GM13976 (cell line): Measurements from ENCODE around the gene HHIP.

Experiments used
- DNase-seq: peaks from one replicate; pipeline ENCODE4 v3.0.0; 2012; ENCODE audit warnings: low spot score
- CTCF ChIP-seq: IDR thresholded peaks from 2 replicates; pipeline ENCODE4 v1.5.1; 2012; ENCODE audit warnings: borderline replicate concordance, mild to moderate bottlenecking; ENCODE audit not compliant: insufficient read depth; ENCODE audit errors: extremely low read depth, missing control alignments, control extremely low read depth
- in situ Hi-C: fragments of 300-500 bp; cut with MboI; formaldehyde crosslinking; loops from one replicate; pipeline ENCODE4 v1.12.0; 2022; ENCODE audit warnings: low sequenced_read_pairs, mixed read lengths, inconsistent platforms; ENCODE audit not compliant: unreplicated experiment

HHIP gene

DNA sequence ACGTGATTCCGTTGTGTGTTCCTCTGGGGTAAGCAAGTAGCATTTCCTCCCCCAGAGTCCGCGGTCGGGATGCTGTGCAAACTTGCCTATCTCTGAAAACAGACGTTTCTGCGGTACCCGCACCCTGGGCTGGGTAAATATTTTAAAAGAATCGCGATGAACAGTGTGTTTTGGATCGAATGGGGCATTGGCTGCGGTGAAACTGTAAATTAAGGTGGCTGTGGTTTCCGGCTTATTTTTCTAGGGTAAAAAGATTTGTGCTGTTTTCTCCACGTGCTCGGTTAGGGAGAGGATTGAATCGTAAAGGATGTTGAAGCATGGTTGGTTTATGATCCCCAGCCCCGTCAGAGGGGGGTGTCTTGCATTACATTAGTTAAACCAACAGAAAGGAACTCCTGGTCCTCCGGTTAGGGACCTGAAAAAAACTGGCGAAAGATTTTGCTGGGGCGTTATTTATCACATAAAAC, 1.2 kb downstream of the HHIP start:
- DNase-seq: peak; percentile 16
- TF ChIP-seq CTCF: no peak
- in situ Hi-C loops: loop anchor here (25.0 kb wide), 1 partner anchor 415 kb away; no protein-coding TSS in a partner anchor

DNA sequence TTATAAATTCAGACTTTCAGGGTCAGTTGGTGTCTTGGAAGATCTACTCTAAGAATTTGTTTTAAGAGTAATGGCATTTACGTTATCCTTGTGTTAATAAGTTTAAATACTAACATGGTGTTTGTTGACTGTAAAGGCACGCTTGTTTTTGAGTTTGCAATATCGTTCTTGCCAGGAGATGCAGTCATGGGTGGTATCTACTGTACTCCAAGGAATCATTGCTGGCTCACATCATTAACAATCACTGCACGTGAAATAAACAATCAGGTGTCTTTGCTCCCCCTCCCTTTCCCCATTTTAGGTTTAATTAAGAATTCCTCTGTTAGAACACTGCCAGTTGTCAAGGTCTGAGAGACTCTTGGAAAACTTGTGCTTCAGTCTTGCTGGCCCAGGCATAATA, 1.6 kb downstream of the HHIP start:
- in situ Hi-C loops: loop anchor here (25.0 kb wide), 1 partner anchor 415 kb away; no protein-coding TSS in a partner anchor
- no peak for DNase-seq
- TF ChIP-seq CTCF: no peak

DNA sequence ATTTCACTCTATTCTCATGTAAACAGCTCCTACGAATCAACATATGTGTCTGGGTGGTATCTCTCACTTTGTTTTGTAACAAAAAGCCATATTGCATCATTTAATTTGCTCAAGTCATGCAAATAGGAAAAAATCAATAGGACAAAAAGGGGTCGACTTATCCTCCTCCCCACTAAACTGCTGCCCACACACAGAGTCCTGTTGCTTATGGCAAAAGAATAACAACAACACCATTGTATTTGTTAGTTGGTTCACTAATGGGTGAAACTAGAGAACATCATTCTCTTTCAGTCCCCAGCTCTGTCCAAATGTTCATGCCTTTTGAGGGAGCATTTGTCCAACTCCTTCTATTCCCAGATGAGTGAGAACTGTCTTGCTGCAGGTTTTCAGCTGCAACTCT, 2.1 kb downstream of the HHIP start:
- no peak for TF ChIP-seq CTCF
- in situ Hi-C loops: loop anchor here (25.0 kb wide), 1 partner anchor 414 kb away; no protein-coding TSS in a partner anchor
- DNase-seq: no peak

- no peak for TF ChIP-seq CTCF
- in situ Hi-C loops: loop anchor here (25.0 kb wide), 1 partner anchor 413 kb away; no protein-coding TSS in a partner anchor
- DNase-seq: no peak
Measured at GRCh38 chr4:144649646-144650045, 3.7 kb downstream of the HHIP start.

- no peak for TF ChIP-seq CTCF
- in situ Hi-C loops: no loop called here
- no peak for DNase-seq
Measured at GRCh38 chr4:144650311-144651005, 4.5 kb downstream of the HHIP start.

DNA sequence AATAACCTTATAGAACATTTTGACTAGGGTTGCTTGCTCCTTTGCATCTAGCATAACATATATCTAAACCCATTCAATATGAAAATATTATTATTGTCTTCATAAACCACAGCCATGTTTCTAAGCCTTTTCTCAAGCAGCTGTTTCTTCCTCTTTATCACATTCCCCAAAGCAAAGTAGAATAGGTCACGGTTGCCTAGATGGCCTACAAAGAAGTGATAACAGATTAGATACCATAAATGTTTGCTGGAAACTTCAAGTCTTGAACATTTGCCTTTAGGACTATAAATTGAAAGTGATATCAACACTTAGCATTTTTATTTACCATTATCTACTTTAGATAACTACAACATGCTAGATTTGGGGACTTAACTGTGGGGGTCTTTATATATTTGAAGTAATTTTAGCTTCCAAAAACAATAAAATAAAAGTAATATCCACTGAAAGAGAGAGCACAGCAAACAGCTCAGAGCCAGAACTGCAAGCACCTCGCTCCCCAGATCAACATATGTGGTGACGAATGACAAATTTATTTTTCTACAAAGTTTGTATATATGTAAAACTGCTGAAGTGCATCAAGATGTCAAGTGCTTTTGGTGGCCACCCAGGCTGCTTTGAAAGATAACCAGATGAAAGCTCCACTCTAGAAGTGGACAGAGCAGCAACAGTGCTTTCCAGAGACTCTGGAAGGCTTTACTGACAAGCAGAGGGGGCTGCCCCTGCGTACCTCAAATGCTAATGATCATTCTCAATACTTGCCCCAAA, 8.0 kb downstream of the HHIP start:
- no peak for TF ChIP-seq CTCF
- DNase-seq: no peak
- in situ Hi-C loops: no loop called here
